Measurements from ENCODE around the gene PKD1. TPM values are rescaled to one million over a fixed set of nuclear protein-coding genes. Genes with fewer than 3 reads are reported as not detected.
"Not testable (repeated sequence)": the region's sequence is repeated elsewhere in the genome, so short reads cannot be mapped to it uniquely, and the experiment has no call there.

The PKD1 gene
- total RNA-seq, 4 donors from 2014 or later, result 297 to 459 (median 366) TPM

DNA sequence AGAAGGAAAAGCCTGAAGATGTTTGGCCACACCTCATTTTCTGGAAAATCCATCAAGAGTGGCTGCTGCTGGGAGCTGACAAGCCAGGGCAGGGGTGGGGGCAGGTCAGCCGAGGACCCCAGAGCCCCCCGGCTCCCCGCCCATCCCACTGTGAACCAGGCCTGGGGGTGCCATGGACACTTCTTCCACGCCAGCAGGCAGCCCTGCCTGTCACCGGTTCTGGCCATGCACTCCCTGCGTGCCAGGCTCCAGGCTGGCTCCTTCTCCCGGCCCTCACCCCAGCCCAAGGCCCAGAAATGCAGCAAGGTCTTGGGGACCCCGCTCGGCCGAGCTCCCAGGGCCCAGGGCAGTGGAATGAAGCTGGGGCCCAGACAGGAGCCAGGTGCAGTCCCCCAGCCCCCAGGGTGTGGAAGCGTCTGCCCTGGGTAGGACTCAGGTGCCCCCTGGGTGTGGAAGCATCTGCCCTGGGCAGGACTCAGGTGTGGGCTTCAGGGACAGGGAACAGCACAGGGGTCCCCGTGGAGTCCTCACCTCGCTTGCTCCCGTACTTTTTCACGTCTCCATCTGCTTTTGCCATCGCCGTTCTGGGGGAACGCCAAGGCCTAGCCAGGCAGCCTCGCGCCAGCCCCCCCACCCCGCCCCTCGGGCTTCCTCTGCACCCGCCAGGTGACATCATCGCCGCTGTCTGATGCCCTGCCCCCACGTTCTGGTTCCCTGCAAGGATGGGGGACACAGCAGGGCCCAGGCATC is 12.6 kb downstream of the PKD1 start:
- H3K36me3 ChIP-seq; H3K27me3 ChIP-seq; intact Hi-C loops (cut with DNase I); H3K9me3 ChIP-seq; DNase-seq (ENCODE audit: extremely low spot score): not testable (repeated sequence)
- peak; percentile 58 to 65 for TF ChIP-seq POLR2AphosphoS5 (IDR thresholded peaks at IDR 0.05)
- 15% methylated on average over 4 of the region's 26 CpGs for WGBS
- H3K27ac ChIP-seq (replicated peaks in 1 of 4), result peak overlapping the region; percentile 96 to 98 (median 97)
- peak overlapping the region; percentile 22 to 50 (median 42) for H3K4me3 ChIP-seq
- peaks cover 67 to 97% (median 92%) of the 10 kb centered on the region in 4 donors for H3K4me1 ChIP-seq

DNA sequence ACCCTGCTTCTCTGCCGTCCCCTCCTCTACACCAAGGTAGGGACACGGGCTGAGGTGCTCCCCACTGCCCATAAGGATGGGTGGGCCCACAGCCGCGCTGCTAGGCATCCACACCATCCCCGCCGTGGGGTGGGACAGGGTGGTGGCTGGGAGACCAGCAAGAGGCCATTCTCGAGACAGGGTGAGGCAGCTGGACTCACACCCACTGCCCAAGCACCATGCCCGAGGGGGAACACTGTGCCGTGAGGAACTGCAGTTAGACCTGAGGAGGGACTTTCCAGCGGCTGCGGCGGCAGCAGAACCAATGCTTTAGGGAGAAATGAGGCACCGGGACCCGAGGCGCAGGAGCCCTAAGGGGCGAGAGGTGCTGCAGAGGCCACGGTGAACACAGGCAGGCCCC is 13.3 kb downstream of the PKD1 start:
- H3K27ac ChIP-seq (replicated peaks in 1 of 4), result peak overlapping the region; percentile 96 to 98 (median 97)
- peak overlapping the region; percentile 30 to 47 (median 38) for H3K4me3 ChIP-seq
- intact Hi-C loops (cut with DNase I), result no loop called here
- H3K36me3 ChIP-seq, result peaks cover 0 to under 1% (median 0%) of the 10 kb centered on the region in 4 donors
- no peak for DNase-seq (ENCODE audit: extremely low spot score)
- 46% methylated on average over 9 of the region's 17 CpGs for WGBS
- no peaks in the 10 kb centered on the region for H3K9me3 ChIP-seq
- H3K27me3 ChIP-seq, result no peaks in the 10 kb centered on the region
- H3K4me1 ChIP-seq, result peaks cover 65 to 98% (median 93%) of the 10 kb centered on the region in 4 donors
- TF ChIP-seq EP300 (IDR thresholded peaks at IDR 0.05) (no peak), POLR2AphosphoS5 (IDR thresholded peaks at IDR 0.05) (no peak), POLR2A (IDR thresholded peaks at IDR 0.05; ENCODE audit: low read depth) (no peak)
- TF ChIP-seq, protein P1, sequence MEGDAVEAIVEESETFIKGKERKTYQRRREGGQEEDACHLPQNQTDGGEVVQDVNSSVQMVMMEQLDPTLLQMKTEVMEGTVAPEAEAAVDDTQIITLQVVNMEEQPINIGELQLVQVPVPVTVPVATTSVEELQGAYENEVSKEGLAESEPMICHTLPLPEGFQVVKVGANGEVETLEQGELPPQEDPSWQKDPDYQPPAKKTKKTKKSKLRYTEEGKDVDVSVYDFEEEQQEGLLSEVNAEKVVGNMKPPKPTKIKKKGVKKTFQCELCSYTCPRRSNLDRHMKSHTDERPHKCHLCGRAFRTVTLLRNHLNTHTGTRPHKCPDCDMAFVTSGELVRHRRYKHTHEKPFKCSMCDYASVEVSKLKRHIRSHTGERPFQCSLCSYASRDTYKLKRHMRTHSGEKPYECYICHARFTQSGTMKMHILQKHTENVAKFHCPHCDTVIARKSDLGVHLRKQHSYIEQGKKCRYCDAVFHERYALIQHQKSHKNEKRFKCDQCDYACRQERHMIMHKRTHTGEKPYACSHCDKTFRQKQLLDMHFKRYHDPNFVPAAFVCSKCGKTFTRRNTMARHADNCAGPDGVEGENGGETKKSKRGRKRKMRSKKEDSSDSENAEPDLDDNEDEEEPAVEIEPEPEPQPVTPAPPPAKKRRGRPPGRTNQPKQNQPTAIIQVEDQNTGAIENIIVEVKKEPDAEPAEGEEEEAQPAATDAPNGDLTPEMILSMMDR (IDR thresholded peaks at IDR 0.05), result no peak

DNA sequence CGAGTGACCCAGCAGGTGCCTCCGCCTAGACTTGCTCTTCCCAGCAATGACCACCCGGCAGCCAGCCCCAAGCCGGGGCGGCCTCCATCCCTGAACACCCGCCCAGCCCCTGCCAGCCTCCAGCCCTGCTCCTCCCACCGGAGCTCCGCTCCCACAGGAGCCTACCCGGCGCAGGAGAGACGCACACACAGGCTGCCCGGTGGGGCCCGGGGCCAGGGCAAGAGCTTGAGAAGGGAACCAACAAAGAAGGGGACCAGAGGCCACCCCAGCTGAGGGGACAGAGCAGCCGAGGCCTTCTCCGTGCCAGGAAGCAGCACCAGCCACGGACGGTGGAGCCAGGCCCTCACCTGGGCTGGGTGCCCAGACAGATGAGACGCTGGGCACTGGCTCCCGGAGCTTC is 13.8 kb downstream of the PKD1 start:
- H3K27ac ChIP-seq (replicated peaks in 1 of 4), result peak overlapping the region; percentile 96 to 98 (median 97)
- no peaks in the 10 kb centered on the region for H3K9me3 ChIP-seq
- H3K27me3 ChIP-seq, result no peaks in the 10 kb centered on the region
- H3K4me3 ChIP-seq, result peak overlapping the region; percentile 30 to 47 (median 38)
- H3K4me1 ChIP-seq, result peaks cover 63 to 98% (median 93%) of the 10 kb centered on the region in 4 donors
- WGBS, result 12% methylated on average over 5 of the region's 19 CpGs
- peaks cover 0 to 6% (median 0%) of the 10 kb centered on the region in 4 donors for H3K36me3 ChIP-seq
- intact Hi-C loops (cut with DNase I), result loop anchor here (2.0 kb wide), 1 partner anchor 19 kb away; no protein-coding TSS in a partner anchor
- TF ChIP-seq EP300 (IDR thresholded peaks at IDR 0.05) (no peak), POLR2AphosphoS5 (IDR thresholded peaks at IDR 0.05) (no peak), POLR2A (IDR thresholded peaks at IDR 0.05; ENCODE audit: low read depth) (no peak)
- TF ChIP-seq, protein P1 (IDR thresholded peaks at IDR 0.05), result no peak
- DNase-seq (ENCODE audit: extremely low spot score), result no peak

DNA sequence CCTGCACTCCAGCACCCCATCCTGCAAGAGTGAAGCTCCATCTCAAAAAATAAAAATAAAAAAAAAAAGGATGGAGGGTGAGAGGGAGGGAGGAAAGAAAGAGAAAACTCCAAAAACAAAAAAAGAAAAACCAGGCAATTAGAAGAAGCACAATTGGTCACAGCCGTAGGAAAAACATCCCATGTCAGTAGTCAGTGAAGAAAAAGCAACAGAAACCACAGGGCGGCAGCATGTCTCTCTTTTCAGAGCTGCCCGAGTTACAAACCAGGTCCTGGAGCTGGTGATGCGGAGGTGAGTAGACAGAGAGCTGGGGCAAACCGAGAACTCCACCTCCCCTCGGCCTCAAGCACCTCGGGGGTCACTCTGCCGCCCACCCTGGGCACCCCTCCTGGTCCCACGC is 14.4 kb downstream of the PKD1 start:
- peak overlapping the region; percentile 30 to 47 (median 38) for H3K4me3 ChIP-seq
- not testable (repeated sequence) for H3K27me3 ChIP-seq; H3K36me3 ChIP-seq; H3K9me3 ChIP-seq; DNase-seq (ENCODE audit: extremely low spot score)
- intact Hi-C loops (cut with DNase I), result loop anchor here (2.0 kb wide), 1 partner anchor 19 kb away; no protein-coding TSS in a partner anchor
- WGBS, result 11% methylated on average over 7 of the region's 9 CpGs
- TF ChIP-seq POLR2AphosphoS5 (IDR thresholded peaks at IDR 0.05), result peak; percentile 30 to 49
- TF ChIP-seq, protein P1 (IDR thresholded peaks at IDR 0.05), result peak; percentile 51 to 54 (median 51)
- peaks cover 62 to 98% (median 93%) of the 10 kb centered on the region in 4 donors for H3K4me1 ChIP-seq
- H3K27ac ChIP-seq (replicated peaks in 1 of 4), result peak overlapping the region; percentile 96 to 98 (median 97)

DNA sequence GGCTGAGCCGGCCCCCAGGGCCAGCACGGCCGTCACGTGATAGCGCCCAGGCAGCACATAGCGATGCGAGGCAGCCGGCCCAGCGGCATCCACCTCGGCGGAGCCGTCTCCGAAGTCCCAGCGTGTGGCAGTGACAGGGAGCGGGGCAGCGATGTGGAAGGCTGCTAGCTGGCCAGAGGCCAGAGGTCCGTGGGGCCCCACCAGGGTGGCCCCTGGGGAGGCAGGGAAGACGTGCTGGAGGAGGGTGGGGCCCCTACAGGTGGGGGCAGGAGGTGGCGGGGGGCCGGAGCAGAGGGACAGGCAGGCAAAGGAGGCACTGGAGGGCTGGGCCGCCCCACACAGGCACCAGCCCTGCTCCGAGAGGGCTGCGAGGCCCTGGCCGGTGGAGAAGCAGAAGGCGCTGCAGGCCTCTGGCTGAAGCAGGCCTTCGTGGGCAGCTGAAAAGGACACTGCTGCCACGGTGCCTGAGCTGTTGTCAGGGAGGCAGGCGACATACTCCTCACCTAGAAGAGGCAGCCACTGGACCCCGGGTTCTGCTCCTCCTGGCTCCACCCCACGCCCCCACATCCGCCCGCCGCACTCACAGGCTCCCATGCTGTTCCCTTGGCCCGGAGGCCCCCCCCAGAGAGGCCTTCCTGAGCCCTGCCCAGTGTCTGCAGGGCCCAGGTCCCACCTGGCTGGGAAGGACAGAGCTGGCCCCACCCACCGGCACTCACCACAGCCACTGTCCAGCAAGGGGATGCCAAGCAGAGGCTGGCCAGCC is 17.6 kb downstream of the PKD1 start:
- H3K27me3 ChIP-seq; intact Hi-C loops (cut with DNase I); H3K4me3 ChIP-seq; DNase-seq (ENCODE audit: extremely low spot score); H3K9me3 ChIP-seq: not testable (repeated sequence)
- Histone ChIP-seq H3K4me1 (peaks cover 34 to 74% (median 65%) of the 10 kb centered on the region in 4 donors), H3K36me3 (peaks cover 0 to 40% (median 25%) of the 10 kb centered on the region in 4 donors), H3K27ac (replicated peaks in 1 of 4) (peak overlapping the region; percentile 68 to 98 (median 96))
- WGBS, result 22% methylated on average over 3 of the region's 35 CpGs

DNA sequence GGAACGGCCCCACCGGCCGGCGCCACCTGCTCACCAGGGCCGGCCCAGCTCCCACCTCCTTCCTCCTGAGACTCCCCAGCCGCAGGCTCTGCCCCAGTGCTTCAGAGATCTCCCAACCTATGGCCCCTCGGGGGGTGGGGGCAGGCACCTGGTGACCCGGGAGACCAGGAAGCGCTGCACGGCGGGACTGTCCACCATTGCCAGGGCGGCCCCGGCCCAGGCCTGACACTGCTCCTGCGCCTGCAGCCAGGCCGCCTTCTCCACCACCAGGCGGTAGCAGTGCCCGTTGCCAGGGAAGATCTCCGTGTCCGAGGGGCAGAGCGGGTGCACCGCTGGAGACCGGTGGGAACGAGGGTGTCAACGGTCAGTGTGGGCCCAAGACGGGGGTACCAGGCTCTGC is 18.4 kb downstream of the PKD1 start:
- intact Hi-C loops (cut with DNase I); H3K9me3 ChIP-seq; H3K4me3 ChIP-seq; DNase-seq (ENCODE audit: extremely low spot score); H3K27me3 ChIP-seq: not testable (repeated sequence)
- 86% methylated on average over 21 of the region's 25 CpGs for WGBS
- peaks cover 5 to 48% (median 33%) of the 10 kb centered on the region in 4 donors for H3K36me3 ChIP-seq
- peak overlapping the region; percentile 23 to 66 (median 50) for H3K27ac ChIP-seq (replicated peaks in 1 of 4)
- H3K4me1 ChIP-seq, result peaks cover 26 to 66% (median 57%) of the 10 kb centered on the region in 4 donors

DNA sequence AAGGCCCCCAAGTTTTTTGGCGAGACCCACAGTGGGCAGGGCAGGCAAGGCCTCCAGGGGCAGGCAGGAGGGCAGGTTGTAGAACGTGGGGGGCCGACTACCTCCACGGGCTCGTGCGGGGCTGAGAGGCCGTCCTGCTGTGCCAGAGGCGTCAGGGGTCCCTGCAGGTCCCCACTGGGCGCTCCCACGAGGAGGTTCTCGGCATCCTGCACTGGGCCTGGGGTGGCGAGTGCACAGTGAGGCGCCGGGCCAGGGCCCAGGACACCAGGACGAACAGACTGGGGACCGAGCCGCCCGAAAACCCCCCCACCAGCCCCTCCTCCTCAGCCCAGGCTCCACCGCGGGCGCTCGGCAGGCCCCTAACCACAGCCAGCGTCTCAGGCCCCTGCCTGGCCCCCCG is 19.3 kb downstream of the PKD1 start:
- 66% methylated on average over 6 of the region's 24 CpGs for WGBS
- not testable (repeated sequence) for H3K27me3 ChIP-seq

More for the DNA sequence above, 19.3 kb downstream of the PKD1 start:
- DNase-seq (ENCODE audit: extremely low spot score); intact Hi-C loops (cut with DNase I); H3K4me3 ChIP-seq; H3K9me3 ChIP-seq: not testable (repeated sequence)
- Histone ChIP-seq H3K36me3 (peaks cover 14 to 57% (median 42%) of the 10 kb centered on the region in 4 donors), H3K4me1 (peaks cover 18 to 56% (median 48%) of the 10 kb centered on the region in 4 donors), H3K27ac (replicated peaks in 1 of 4) (peak overlapping the region; percentile 46 to 66 (median 58))
